CD4-positive, alpha-beta T cell treated with Interleukin-4 for 1 hour (primary cell): ENCODE data around the gene HAPLN1.
"Not testable (repeated sequence)": the region's sequence is repeated elsewhere in the genome, so short reads cannot be mapped to it uniquely, and the experiment has no call there.

Experiments
- DNase-seq, 2 donors: peaks; one replicate each; pipeline ENCODE4 v3.0.0-alpha.2; 2020 to 2022

HAPLN1 gene

GRCh38 chr5:83720836-83721537 is at the start of gene HAPLN1:
Gene HAPLN1, minus strand, starts transcription at chr5:83720855. Its CDS starts 47,332 bp downstream, at chr5:83673523.
- DNase-seq: no peak

- no peak for DNase-seq
Observed at GRCh38 chr5:83767409-83767992, 46.8 kb upstream of the HAPLN1 start.

GRCh38 chr5:83764101-83764500 is 43.4 kb upstream of the HAPLN1 start:
- no peak for DNase-seq

GRCh38 chr5:83760579-83760978 is 39.9 kb upstream of the HAPLN1 start:
- DNase-seq: no peak

GRCh38 chr5:83752700-83753099 is 32.0 kb upstream of the HAPLN1 start:
- no peak for DNase-seq

GRCh38 chr5:83751201-83751600 is 30.5 kb upstream of the HAPLN1 start:
- no peak for DNase-seq

- peak in 1 of 2 donors; percentile 4 for DNase-seq
Observed at GRCh38 chr5:83750749-83751148, 30.1 kb upstream of the HAPLN1 start.

- no peak for DNase-seq
Observed at GRCh38 chr5:83745816-83746215, 25.2 kb upstream of the HAPLN1 start.

GRCh38 chr5:83744821-83745220 is 24.2 kb upstream of the HAPLN1 start:
- DNase-seq: no peak

GRCh38 chr5:83742089-83742488 is 21.4 kb upstream of the HAPLN1 start:
- DNase-seq: no peak

- DNase-seq: no peak
Observed at GRCh38 chr5:83741571-83741970, 20.9 kb upstream of the HAPLN1 start.

- no peak for DNase-seq
Observed at GRCh38 chr5:83740741-83741140, 20.1 kb upstream of the HAPLN1 start.

- DNase-seq: not testable (repeated sequence)
Observed at GRCh38 chr5:83736169-83736568, 15.5 kb upstream of the HAPLN1 start.

GRCh38 chr5:83735058-83735457 is 14.4 kb upstream of the HAPLN1 start:
- DNase-seq: not testable (repeated sequence)

GRCh38 chr5:83731638-83732037 is 11.0 kb upstream of the HAPLN1 start:
- DNase-seq: no peak

GRCh38 chr5:83729362-83729761 is 8.7 kb upstream of the HAPLN1 start:
- DNase-seq: no peak

- no peak for DNase-seq
Observed at GRCh38 chr5:83726912-83727311, 6.3 kb upstream of the HAPLN1 start.

GRCh38 chr5:83724935-83725334 is 4.3 kb upstream of the HAPLN1 start:
- no peak for DNase-seq

- no peak for DNase-seq
Observed at GRCh38 chr5:83724001-83724400, 3.3 kb upstream of the HAPLN1 start.

- no peak for DNase-seq
Observed at GRCh38 chr5:83723031-83723430, 2.4 kb upstream of the HAPLN1 start.

GRCh38 chr5:83721953-83722901 is 1.6 kb upstream of the HAPLN1 start:
- DNase-seq: no peak

GRCh38 chr5:83718936-83719495 is 1.6 kb downstream of the HAPLN1 start:
- DNase-seq: no peak

- peak in 1 of 2 donors; percentile 35 for DNase-seq
Observed at GRCh38 chr5:83718195-83718825, 2.3 kb downstream of the HAPLN1 start.
